SK-N-SH treated with all-trans-retinoic acid at 6 μM for 48 hours (cell line): ENCODE data around the gene CRYGB.
"Not testable (repeated sequence)": the region's sequence is repeated elsewhere in the genome, so short reads cannot be mapped to it uniquely, and the experiment has no call there.

Source experiments
- ATAC-seq: fragments of 200-7000 bp; cut with Tn5 transposase; 3 replicates; pipeline ENCODE4 v1.9.1; 2020; ENCODE audit warnings: mild to moderate bottlenecking, moderate library complexity
- BACH2 ChIP-seq: fragments of 250-450 bp; sonication (Bioruptor Pico); IDR thresholded peaks from 2 replicates; pipeline ENCODE4 v1.9.0; 2021; ENCODE audit warnings: mild to moderate bottlenecking, borderline replicate concordance
- CSDC2 ChIP-seq: fragments of 250-450 bp; sonication (Bioruptor Pico); IDR thresholded peaks from 2 replicates; pipeline ENCODE4 v1.5.0; 2020; ENCODE audit warnings: mild to moderate bottlenecking, moderate library complexity
- ESRRG ChIP-seq: fragments of 250-450 bp; sonication (Bioruptor Pico); IDR thresholded peaks from 2 replicates; pipeline ENCODE4 v1.6.1; 2021; ENCODE audit warnings: mild to moderate bottlenecking
- GLIS3 ChIP-seq: fragments of 250-450 bp; sonication (Bioruptor Pico); IDR thresholded peaks from 2 replicates; pipeline ENCODE4 v1.5.0; 2020; ENCODE audit warnings: mild to moderate bottlenecking, moderate library complexity
- ISL1 ChIP-seq: fragments of 250-450 bp; sonication (Bioruptor Pico); IDR thresholded peaks from 2 replicates; pipeline ENCODE4 v2.1.2; 2022; ENCODE audit warnings: mild to moderate bottlenecking, moderate library complexity
- OSR1 ChIP-seq: fragments of 250-450 bp; sonication (Bioruptor Pico); IDR thresholded peaks from 2 replicates; pipeline ENCODE4 v1.8.0; 2022; ENCODE audit warnings: moderate library complexity, mild to moderate bottlenecking, inconsistent platforms
- PPARA ChIP-seq: fragments of 250-450 bp; sonication (Bioruptor Pico); IDR thresholded peaks from 2 replicates; pipeline ENCODE4 v1.5.0; 2020; ENCODE audit warnings: mild to moderate bottlenecking, borderline replicate concordance
- RARB ChIP-seq: fragments of 250-450 bp; sonication (Bioruptor Pico); IDR thresholded peaks from 2 replicates; pipeline ENCODE4 v1.8.0; 2021; ENCODE audit warnings: mild to moderate bottlenecking, moderate library complexity
- SNAI2 ChIP-seq: fragments of 250-450 bp; sonication (Bioruptor Pico); IDR thresholded peaks from 2 replicates; pipeline ENCODE4 v1.5.0; 2020; ENCODE audit warnings: mild to moderate bottlenecking, moderate library complexity
- TCF4 ChIP-seq: fragments of 250-450 bp; sonication (Bioruptor Pico); IDR thresholded peaks from 2 replicates; pipeline ENCODE4 v1.8.0; 2021; ENCODE audit warnings: mild to moderate bottlenecking, moderate library complexity, borderline replicate concordance
- TOX ChIP-seq: fragments of 250-450 bp; sonication (Bioruptor Pico); IDR thresholded peaks from 2 replicates; pipeline ENCODE4 v1.8.0; 2021; ENCODE audit warnings: mild to moderate bottlenecking, moderate library complexity, borderline replicate concordance
- ZC3H10 ChIP-seq: fragments of 250-450 bp; sonication (Bioruptor Pico); IDR thresholded peaks from 2 replicates; pipeline ENCODE4 v1.5.1; 2021; ENCODE audit warnings: mild to moderate bottlenecking, moderate library complexity
- ZFP30 ChIP-seq: fragments of 450-650 bp; formaldehyde crosslinking; IDR thresholded peaks from 2 replicates; pipeline ENCODE4 v1.5.0; 2022; ENCODE audit warnings: mild to moderate bottlenecking, moderate library complexity
- ZNF70 ChIP-seq: fragments of 450-650 bp; formaldehyde crosslinking; IDR thresholded peaks from 2 replicates; pipeline ENCODE4 v1.5.0; 2020; ENCODE audit warnings: mild to moderate bottlenecking, moderate library complexity
- ZNF8 ChIP-seq: fragments of 450-650 bp; formaldehyde crosslinking; IDR thresholded peaks from 2 replicates; pipeline ENCODE4 v1.5.0; 2020; ENCODE audit warnings: mild to moderate bottlenecking, moderate library complexity
- TF ChIP-seq, protein P1 (sequence below): fragments of 250-450 bp; sonication (Bioruptor Pico); IDR thresholded peaks from 2 replicates; pipeline ENCODE4 v1.5.1; 2020; ENCODE audit warnings: low read depth, mild to moderate bottlenecking, moderate library complexity
- TF ChIP-seq, protein P2 (sequence below): fragments of 250-450 bp; sonication (Bioruptor Pico); IDR thresholded peaks from 2 replicates; pipeline ENCODE4 v1.8.0; 2021; ENCODE audit warnings: low read depth, mild to moderate bottlenecking, moderate library complexity, borderline replicate concordance
- TF ChIP-seq, protein P3 (sequence below): fragments of 250-450 bp; sonication (Bioruptor Pico); IDR thresholded peaks from 2 replicates; pipeline ENCODE4 v1.5.1; 2021; ENCODE audit warnings: mild to moderate bottlenecking, moderate library complexity
- TF ChIP-seq, protein P4 (sequence below): fragments of 250-450 bp; sonication (Bioruptor Pico); IDR thresholded peaks from 2 replicates; pipeline ENCODE4 v1.8.0; 2020; ENCODE audit warnings: mild to moderate bottlenecking, moderate library complexity, borderline replicate concordance

Gene CRYGB

DNA sequence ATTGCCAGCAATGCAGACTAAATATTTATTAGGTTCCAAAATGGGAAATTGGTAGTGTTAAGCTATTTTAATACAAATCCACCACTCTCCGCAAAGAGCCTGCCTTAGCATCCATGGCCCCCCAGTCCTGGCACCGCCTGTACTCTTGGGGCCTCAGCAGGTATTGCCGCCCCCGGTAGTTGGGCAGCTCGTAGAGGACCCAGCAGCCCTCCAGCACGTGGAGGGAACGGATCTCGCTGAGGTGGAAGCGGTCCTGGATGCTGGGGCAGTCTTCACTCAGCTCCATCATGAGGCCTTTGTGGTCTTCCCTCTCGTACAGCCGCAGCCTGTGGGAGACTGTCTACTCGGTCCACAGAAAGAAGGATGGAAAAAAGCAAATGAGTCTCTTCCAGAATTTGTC, 17.8 kb downstream of the CRYGB start:
- ATAC-seq: no peak
- no peak for TF ChIP-seq CSDC2 (CRISPR knock-in tag)
- TF ChIP-seq RARB: no peak
- no peak for TF ChIP-seq OSR1 (CRISPR knock-in tag)
- TF ChIP-seq ZC3H10: no peak

DNA sequence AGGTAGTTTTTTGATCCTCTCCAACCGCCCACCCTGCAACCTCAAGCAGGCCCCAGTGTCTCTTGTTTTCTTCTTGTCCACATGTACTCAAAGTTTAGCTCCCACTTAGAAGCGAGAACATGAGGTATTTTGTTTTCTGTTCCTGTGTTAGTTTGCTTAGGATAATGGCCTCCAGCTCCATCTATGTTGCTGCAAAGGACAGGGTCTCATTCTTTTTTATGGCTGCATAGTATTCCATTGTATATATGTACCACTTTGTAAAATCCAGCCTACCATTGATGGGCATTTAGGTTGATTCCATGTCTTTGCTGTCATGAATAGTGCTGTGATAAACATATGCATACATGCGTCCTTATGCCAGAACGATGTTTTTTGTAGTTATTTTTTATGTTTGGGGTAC, 18.9 kb downstream of the CRYGB start:
- TF ChIP-seq BACH2 (CRISPR knock-in tag): no peak
- TF ChIP-seq OSR1 (CRISPR knock-in tag): no peak
- TF ChIP-seq TCF4 (CRISPR knock-in tag): no peak
- TF ChIP-seq RARB: no peak
- TF ChIP-seq, protein P1, sequence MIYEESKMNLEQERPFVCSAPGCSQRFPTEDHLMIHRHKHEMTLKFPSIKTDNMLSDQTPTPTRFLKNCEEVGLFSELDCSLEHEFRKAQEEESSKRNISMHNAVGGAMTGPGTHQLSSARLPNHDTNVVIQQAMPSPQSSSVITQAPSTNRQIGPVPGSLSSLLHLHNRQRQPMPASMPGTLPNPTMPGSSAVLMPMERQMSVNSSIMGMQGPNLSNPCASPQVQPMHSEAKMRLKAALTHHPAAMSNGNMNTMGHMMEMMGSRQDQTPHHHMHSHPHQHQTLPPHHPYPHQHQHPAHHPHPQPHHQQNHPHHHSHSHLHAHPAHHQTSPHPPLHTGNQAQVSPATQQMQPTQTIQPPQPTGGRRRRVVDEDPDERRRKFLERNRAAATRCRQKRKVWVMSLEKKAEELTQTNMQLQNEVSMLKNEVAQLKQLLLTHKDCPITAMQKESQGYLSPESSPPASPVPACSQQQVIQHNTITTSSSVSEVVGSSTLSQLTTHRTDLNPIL (CRISPR knock-in tag): no peak
- 0 out of 2 replicates have a peak, but pooled peaks have one; percentile 19 for TF ChIP-seq ZNF8
- TF ChIP-seq, all 23 proteins: peak for 1
- ATAC-seq: no peak

DNA sequence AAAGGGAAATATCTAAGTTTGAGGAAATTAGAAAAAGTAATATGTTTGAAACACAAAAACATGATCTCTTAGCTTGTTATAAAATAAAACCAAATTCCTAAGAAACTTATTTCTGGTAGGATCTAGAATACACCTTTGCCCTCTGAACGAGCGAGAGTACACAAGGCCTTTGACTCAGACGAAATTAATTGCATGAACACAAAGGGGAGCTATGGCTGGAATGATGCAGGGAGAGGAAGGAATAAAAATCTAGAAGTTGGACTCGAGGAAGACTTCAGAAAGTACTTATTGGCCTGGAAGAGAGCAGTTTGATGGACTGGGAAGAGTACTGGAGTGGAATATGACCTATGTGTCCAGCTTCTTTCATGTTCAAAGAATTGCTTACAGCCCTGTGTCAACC, 20.7 kb downstream of the CRYGB start:
- ATAC-seq: no peak
- TF ChIP-seq, protein P2, sequence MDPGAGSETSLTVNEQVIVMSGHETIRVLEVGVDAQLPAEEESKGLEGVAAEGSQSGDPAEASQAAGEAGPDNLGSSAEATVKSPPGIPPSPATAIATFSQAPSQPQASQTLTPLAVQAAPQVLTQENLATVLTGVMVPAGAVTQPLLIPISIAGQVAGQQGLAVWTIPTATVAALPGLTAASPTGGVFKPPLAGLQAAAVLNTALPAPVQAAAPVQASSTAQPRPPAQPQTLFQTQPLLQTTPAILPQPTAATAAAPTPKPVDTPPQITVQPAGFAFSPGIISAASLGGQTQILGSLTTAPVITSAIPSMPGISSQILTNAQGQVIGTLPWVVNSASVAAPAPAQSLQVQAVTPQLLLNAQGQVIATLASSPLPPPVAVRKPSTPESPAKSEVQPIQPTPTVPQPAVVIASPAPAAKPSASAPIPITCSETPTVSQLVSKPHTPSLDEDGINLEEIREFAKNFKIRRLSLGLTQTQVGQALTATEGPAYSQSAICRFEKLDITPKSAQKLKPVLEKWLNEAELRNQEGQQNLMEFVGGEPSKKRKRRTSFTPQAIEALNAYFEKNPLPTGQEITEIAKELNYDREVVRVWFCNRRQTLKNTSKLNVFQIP (CRISPR knock-in tag): no peak
- TF ChIP-seq, protein P1 (CRISPR knock-in tag): no peak
- no peak for TF ChIP-seq OSR1 (CRISPR knock-in tag)
- no peak for TF ChIP-seq TCF4 (CRISPR knock-in tag)
- TF ChIP-seq SNAI2 (CRISPR knock-in tag): no peak
- TF ChIP-seq ZC3H10: no peak
- TF ChIP-seq ZNF70 (CRISPR knock-in tag): no peak
- TF ChIP-seq GLIS3 (CRISPR knock-in tag): no peak
- no peak for TF ChIP-seq ESRRG (CRISPR knock-in tag)
- TF ChIP-seq RARB: no peak

DNA sequence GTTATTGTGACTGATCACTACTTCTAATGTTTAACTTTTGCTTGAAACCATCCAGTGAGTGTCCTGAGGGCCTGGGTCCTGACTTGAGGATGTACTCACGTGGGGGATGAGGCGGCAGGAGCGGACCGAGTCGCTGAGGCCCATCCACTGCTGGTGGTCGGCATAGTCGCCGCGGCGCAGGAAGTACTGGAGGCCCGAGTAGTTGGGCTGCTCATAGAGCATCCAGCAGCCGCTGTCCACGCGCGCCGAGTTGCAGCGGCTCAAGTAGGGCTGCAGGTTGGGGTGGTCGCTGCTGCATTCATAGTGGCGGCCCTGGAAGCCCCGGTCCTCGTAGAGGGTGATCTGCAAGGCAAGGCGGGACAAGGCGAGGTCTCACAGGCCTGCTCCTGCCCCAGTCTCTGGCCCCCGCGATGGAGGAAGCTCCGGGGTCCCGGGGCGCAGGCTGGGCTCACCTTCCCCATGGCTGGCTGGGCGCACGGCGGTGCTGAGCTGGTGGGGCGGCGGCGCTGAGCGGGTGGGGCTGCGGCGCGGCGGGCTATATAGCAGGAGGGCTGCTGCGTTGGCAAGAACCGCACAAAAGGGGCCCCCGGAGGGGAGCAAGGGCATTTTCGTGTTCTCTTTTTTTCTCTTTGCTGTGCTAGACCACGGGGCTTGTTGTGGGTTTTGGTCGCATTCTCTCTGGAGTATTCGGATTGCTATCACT, 21.8 kb downstream of the CRYGB start, which contains the start of gene CRYGD:
Gene CRYGD (minus strand): TSS at position 512 of the 703 bp plus-strand sequence. CDS start 51 bp downstream, at position 461.
- not testable (repeated sequence) for ATAC-seq

DNA sequence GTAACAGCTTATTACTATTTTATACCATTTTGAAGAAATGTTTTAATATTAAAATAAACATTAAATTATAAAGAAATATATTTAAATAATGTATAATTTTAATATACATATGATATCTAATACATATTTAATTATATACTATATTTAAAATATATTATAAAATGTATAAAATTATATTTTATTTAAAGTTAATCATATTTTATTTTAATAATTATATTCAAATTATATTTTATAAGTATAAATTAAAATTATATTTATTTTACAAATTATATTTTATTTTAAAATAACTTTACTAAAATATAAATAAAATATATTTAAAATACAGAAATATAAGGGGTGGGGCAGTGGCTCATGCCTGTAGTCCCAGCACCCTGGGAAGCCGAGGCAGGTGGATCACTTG, 23.7 kb downstream of the CRYGB start:
- TF ChIP-seq OSR1 (CRISPR knock-in tag): no peak
- TF ChIP-seq, protein P3, sequence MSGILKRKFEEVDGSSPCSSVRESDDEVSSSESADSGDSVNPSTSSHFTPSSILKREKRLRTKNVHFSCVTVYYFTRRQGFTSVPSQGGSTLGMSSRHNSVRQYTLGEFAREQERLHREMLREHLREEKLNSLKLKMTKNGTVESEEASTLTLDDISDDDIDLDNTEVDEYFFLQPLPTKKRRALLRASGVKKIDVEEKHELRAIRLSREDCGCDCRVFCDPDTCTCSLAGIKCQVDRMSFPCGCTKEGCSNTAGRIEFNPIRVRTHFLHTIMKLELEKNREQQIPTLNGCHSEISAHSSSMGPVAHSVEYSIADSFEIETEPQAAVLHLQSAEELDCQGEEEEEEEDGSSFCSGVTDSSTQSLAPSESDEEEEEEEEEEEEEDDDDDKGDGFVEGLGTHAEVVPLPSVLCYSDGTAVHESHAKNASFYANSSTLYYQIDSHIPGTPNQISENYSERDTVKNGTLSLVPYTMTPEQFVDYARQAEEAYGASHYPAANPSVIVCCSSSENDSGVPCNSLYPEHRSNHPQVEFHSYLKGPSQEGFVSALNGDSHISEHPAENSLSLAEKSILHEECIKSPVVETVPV (CRISPR knock-in tag): no peak
- no peak for TF ChIP-seq SNAI2 (CRISPR knock-in tag)
- no peak for TF ChIP-seq TOX (CRISPR knock-in tag)
- TF ChIP-seq PPARA: no peak
- no peak for TF ChIP-seq ZNF70 (CRISPR knock-in tag)
- no peak for TF ChIP-seq CSDC2 (CRISPR knock-in tag)
- TF ChIP-seq RARB: no peak
- no peak for TF ChIP-seq ZFP30 (CRISPR knock-in tag)
- TF ChIP-seq GLIS3 (CRISPR knock-in tag): no peak
- no peak for TF ChIP-seq BACH2 (CRISPR knock-in tag)
- no peak for TF ChIP-seq TCF4 (CRISPR knock-in tag)
- TF ChIP-seq, protein P1 (CRISPR knock-in tag): no peak
- TF ChIP-seq, protein P4, sequence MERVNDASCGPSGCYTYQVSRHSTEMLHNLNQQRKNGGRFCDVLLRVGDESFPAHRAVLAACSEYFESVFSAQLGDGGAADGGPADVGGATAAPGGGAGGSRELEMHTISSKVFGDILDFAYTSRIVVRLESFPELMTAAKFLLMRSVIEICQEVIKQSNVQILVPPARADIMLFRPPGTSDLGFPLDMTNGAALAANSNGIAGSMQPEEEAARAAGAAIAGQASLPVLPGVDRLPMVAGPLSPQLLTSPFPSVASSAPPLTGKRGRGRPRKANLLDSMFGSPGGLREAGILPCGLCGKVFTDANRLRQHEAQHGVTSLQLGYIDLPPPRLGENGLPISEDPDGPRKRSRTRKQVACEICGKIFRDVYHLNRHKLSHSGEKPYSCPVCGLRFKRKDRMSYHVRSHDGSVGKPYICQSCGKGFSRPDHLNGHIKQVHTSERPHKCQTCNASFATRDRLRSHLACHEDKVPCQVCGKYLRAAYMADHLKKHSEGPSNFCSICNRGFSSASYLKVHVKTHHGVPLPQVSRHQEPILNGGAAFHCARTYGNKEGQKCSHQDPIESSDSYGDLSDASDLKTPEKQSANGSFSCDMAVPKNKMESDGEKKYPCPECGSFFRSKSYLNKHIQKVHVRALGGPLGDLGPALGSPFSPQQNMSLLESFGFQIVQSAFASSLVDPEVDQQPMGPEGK (CRISPR knock-in tag): no peak
- TF ChIP-seq ESRRG (CRISPR knock-in tag): no peak
- no peak for TF ChIP-seq ISL1 (CRISPR knock-in tag)
- ATAC-seq: no peak
